Tibial artery (tissue), 4 donors: ENCODE measurements around the gene CDHR3.

Experiments used
- DNase-seq, 2 donors: peaks; one replicate each; pipeline ENCODE4 v3.0.0-alpha.2; 2019
- H3K27ac ChIP-seq, 2 donors: fragments of 200-600 bp; sonication (generic) in 1 of 2; 1 replicate in 1 of 2; 2 replicates in 1 of 2; pipeline ENCODE4 v1.5.1; 2018 to 2019; ENCODE audit warnings: mild to moderate bottlenecking in 1 of 2
- H3K27me3 ChIP-seq, 2 donors: fragments of 200-600 bp; sonication (generic) in 1 of 2; one replicate each; pipeline versions ENCODE4 v1.5.1 to v1.6.0; 2016 to 2019
- H3K36me3 ChIP-seq, 3 donors: fragments of 200-600 bp; sonication (generic) in 2 of 3; one replicate each; pipeline ENCODE4 v1.5.1; 2016 to 2019; ENCODE audit warnings: mild to moderate bottlenecking in 2 of 3
- H3K4me1 ChIP-seq, 4 donors: fragments of 200-600 bp; sonication (generic) in 2 of 4; 1 replicate in 3 of 4; 2 replicates in 1 of 4; pipeline ENCODE4 v1.5.1; 2016 to 2019
- H3K4me3 ChIP-seq, 2 donors: fragments of 200-600 bp; sonication (generic) in 1 of 2; 1 replicate in 1 of 2; 2 replicates in 1 of 2; pipeline ENCODE4 v1.5.1; 2018 to 2019; ENCODE audit warnings: mild to moderate bottlenecking in 2 of 2
- H3K9me3 ChIP-seq, 3 donors: fragments of 200-600 bp; sonication (generic) in 1 of 3; one replicate each; pipeline ENCODE4 v1.5.1; 2016 to 2019
- intact Hi-C: fragments of 100-400 bp; cut with DNase I; formaldehyde crosslinking; loops from one replicate; pipeline ENCODE4 v1.15.0; 2023; ENCODE audit warnings: low total_unique reads
- TF ChIP-seq, protein P1 (sequence below), 2 experiments: fragments of 200-600 bp in 1 of 2; fragments of 450-650 bp in 1 of 2; IDR thresholded peaks; one replicate each; pipeline ENCODE4 v1.5.1; 2017 to 2019; ENCODE audit warnings: antibody characterized with exemption in 2 of 2, mild to moderate bottlenecking in 1 of 2, moderate library complexity in 1 of 2

Gene CDHR3

GRCh38 chr7:106010866-106011265, 47.8 kb downstream of the CDHR3 start:
- H3K27me3 ChIP-seq: no peaks in the 10 kb centered on the region
- H3K4me3 ChIP-seq: no peak overlapping the region
- TF ChIP-seq, protein P1, sequence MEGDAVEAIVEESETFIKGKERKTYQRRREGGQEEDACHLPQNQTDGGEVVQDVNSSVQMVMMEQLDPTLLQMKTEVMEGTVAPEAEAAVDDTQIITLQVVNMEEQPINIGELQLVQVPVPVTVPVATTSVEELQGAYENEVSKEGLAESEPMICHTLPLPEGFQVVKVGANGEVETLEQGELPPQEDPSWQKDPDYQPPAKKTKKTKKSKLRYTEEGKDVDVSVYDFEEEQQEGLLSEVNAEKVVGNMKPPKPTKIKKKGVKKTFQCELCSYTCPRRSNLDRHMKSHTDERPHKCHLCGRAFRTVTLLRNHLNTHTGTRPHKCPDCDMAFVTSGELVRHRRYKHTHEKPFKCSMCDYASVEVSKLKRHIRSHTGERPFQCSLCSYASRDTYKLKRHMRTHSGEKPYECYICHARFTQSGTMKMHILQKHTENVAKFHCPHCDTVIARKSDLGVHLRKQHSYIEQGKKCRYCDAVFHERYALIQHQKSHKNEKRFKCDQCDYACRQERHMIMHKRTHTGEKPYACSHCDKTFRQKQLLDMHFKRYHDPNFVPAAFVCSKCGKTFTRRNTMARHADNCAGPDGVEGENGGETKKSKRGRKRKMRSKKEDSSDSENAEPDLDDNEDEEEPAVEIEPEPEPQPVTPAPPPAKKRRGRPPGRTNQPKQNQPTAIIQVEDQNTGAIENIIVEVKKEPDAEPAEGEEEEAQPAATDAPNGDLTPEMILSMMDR (IDR thresholded peaks at IDR 0.05): no peak
- H3K4me1 ChIP-seq: peaks cover 0 to 19% (median 6%) of the 10 kb centered on the region in 4 donors
- H3K27ac ChIP-seq: no peak overlapping the region
- no peaks in the 10 kb centered on the region for H3K36me3 ChIP-seq
- intact Hi-C loops: no loop called here
- peaks cover 0 to 7% (median 0%) of the 10 kb centered on the region in 3 donors for H3K9me3 ChIP-seq
- DNase-seq: no peak

GRCh38 chr7:106012184-106012583, 49.1 kb downstream of the CDHR3 start:
- Histone ChIP-seq H3K27me3 (no peaks in the 10 kb centered on the region), H3K4me1 (peaks cover 0 to 19% (median 6%) of the 10 kb centered on the region in 4 donors), H3K4me3 (no peak overlapping the region), H3K36me3 (no peaks in the 10 kb centered on the region), H3K27ac (no peak overlapping the region), H3K9me3 (peaks cover 0 to under 1% (median 0%) of the 10 kb centered on the region in 3 donors)
- intact Hi-C loops: no loop called here
- no peak for DNase-seq
- TF ChIP-seq, protein P1 (IDR thresholded peaks at IDR 0.05): no peak

GRCh38 chr7:106012935-106013439, 49.9 kb downstream of the CDHR3 start:
- intact Hi-C loops: no loop called here
- H3K4me3 ChIP-seq: no peak overlapping the region
- H3K27ac ChIP-seq: no peak overlapping the region
- TF ChIP-seq, protein P1 (IDR thresholded peaks at IDR 0.05): no peak
- H3K9me3 ChIP-seq: no peaks in the 10 kb centered on the region
- no peak for DNase-seq
- H3K36me3 ChIP-seq: no peaks in the 10 kb centered on the region
- H3K4me1 ChIP-seq: peaks cover 0 to 19% (median 6%) of the 10 kb centered on the region in 4 donors
- no peaks in the 10 kb centered on the region for H3K27me3 ChIP-seq

DNA sequence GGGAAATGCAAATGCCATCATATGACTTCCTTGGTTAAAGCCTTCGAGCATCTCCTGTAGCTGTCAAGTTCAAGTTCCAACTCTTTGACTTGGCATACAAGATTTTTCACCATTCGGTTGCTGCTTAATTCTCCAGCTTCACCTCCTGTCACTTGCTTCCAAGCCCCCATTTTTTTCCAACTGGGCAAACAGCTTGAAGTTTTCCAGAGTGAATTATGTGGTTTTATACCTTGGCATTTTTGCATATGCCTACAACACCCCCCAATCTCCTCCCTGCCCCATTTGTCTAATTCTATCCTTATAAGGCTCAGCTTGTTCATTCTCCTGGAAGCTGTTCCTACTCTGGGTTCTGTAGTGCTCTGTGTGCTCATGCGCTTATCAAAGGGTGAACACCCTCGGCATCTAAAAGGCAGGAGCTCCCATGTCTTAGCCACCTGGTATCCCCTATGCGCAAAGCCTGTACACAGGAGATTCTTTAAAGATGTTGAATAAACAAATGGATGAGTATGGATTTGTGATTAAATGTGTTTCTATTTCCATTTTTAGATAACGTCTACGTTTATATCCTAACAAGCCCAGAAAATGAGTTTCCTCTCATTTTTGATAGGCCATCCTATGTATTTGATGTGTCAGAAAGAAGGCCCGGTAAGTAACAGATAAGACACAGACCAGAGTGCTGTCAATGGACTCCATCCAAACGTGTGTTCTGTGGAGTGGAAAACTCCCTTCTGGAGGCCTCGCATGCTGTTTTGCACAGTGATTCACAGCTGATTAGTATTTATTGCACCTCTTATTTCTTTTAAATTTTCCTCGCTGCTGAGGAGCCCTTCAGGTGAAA, 52.5 kb downstream of the CDHR3 start:
- H3K36me3 ChIP-seq: no peaks in the 10 kb centered on the region
- peaks cover 0 to 4% (median 0%) of the 10 kb centered on the region in 4 donors for H3K4me1 ChIP-seq
- H3K4me3 ChIP-seq: no peak overlapping the region
- no peaks in the 10 kb centered on the region for H3K9me3 ChIP-seq
- intact Hi-C loops: no loop called here
- TF ChIP-seq, protein P1 (IDR thresholded peaks at IDR 0.05): no peak
- no peak for DNase-seq
- no peaks in the 10 kb centered on the region for H3K27me3 ChIP-seq
- no peak overlapping the region for H3K27ac ChIP-seq

GRCh38 chr7:106016331-106016730, 53.3 kb downstream of the CDHR3 start:
- no peaks in the 10 kb centered on the region for H3K36me3 ChIP-seq
- H3K4me3 ChIP-seq: no peak overlapping the region
- DNase-seq: no peak
- no peaks in the 10 kb centered on the region for H3K4me1 ChIP-seq
- H3K27ac ChIP-seq: no peak overlapping the region
- intact Hi-C loops: no loop called here
- no peaks in the 10 kb centered on the region for H3K9me3 ChIP-seq
- H3K27me3 ChIP-seq: no peaks in the 10 kb centered on the region
- TF ChIP-seq, protein P1 (IDR thresholded peaks at IDR 0.05): no peak
